SIG-M5 treated with dmso at 0.1 percent for 504 hours (cell line): Measurements from ENCODE around the gene ZNF821.
"Not testable (repeated sequence)": the region's sequence is repeated elsewhere in the genome, so short reads cannot be mapped to it uniquely, and the experiment has no call there.

Experiments
- DNase-seq: peaks from one replicate; lab custom pipeline; 2025; ENCODE audit not compliant: unreplicated experiment; lab: John Stamatoyannopoulos, UW

Gene ZNF821

DNA sequence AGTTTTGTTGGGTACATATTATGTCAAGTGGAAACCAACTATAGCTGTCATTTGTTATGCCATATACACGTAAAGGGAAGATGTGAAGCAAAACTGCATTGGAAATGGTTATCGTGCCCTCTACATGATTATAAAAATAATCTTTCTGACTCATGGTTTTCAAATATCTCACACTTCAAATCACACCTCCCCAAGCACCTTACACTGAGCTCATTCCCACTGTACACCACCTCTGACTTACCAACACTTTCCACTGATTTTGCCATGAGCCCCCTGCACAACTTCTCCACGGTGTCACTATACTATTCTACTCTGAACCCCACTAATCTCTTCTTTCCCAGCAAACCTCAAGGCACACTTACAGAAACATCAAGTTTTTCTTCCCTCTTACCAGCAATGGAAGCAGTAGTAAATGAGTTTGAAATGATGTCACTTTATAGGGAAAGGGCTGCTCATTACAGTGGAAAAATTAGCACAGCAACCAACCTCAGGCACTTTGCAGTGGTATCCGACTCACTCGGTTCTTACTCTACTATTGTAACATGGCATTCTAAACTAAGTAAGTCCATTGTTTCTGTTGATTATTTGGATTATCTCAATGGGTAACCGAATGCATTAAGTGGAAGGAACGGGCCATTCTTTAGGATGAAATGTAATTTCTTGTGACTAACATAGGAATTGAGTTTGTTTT, 18.7 kb downstream of the ZNF821 start:
- DNase-seq, result no peak

GRCh38 chr16:71863995-71864394, 20.0 kb downstream of the ZNF821 start:
- DNase-seq, result no peak

- DNase-seq, result no peak
These were observed 24.0 kb downstream of the ZNF821 start for GRCh38 chr16:71859762-71860521.

DNA sequence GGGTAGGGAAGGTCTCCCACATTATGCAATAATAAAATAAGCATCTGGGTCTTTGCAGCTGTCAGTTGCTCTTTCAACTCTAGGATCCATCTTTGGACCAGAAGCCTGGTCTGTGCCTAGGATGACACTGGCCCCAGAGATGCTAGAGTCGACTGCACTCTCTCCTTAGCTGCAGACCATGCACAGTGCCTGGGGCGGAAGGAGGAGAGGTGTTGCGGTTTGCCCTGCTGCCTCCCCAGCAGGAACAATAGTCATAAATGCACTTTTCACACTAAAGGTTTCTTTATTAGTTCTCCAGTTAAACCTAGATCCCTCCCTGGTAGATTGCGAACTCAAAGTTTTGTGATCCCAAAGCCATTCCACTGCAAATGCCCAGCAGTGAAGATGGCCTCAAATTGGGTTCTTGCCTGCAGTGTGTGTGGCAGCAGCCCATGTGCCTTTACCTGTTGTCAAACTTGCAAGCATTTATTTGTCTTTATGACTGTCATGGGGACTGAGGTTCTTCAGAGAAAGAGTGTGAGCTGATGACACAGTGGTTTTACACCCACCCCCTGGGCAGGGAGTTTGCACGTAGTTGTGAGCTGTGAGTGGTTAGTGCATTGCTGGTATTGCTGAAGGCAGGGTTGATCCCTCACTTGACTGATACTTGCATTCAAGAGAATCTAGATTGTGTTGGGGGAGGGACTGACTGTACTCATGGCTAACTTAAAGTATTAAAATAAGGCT, 27.9 kb downstream of the ZNF821 start:
- no peak for DNase-seq

GRCh38 chr16:71854369-71854948, 29.5 kb downstream of the ZNF821 start:
- no peak for DNase-seq

DNA sequence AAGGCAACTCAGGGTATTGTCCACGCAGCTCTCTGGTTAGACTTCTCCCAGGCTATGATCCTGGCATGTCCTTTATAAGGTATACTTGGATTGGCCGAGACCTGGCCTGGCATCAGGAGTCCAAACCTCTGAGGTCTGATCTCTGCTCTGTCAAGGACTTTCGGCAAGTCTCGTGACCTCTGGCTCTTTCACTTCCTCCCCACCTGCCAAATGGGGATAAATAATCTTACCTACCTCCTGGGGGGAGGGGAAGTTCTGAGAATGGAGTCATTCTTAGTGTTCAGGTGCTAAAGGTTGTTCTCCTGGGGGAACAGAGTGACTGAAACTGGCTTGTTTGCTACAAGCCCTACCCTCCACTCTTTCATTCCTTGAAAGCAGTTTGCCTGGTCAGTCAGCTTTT, 30.6 kb downstream of the ZNF821 start:
- no peak for DNase-seq

GRCh38 chr16:71852561-71852960, 31.4 kb downstream of the ZNF821 start:
- DNase-seq, result no peak

DNA sequence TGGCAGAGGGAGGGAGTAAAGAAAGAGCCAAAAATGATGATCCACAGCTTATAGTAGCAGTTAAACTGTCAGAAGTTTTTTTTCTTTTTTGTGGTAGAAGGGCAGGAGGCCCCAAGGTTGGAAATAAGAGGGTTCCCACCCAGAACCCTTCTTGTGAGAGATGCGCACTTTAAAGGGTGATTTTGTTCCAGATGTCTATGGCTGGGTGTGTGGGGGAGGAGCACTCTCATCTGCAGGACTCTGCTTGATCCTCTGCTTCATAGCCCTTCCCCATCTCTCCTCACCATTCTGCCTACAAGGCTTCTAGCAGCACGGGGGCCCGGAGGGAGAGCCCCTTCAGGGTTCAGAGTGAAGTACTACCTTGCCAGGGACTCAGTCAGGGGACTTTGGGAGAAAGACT, 31.8 kb downstream of the ZNF821 start:
- no peak for DNase-seq

GRCh38 chr16:71851746-71852145, 32.2 kb downstream of the ZNF821 start:
- DNase-seq, result no peak

DNA sequence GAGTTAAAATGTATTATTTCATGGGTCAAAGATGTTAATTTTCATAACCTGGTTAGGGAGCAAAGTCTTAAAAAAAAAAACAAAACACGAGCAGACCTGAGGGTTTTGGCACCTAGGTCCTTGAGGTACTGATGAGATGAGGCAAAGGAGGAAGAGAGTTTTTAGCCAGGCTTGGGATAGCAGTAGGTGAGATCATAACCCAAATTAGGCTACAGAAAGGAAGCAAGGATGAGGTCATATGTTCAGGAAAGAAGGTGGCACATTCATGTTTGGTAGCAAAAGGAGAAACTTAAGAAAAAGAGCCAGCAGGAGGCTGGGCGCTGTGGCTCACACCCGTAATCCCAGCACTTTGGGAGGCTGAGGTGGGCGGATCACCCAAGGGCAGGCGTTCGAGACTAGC, 35.4 kb downstream of the ZNF821 start:
- no peak for DNase-seq

DNA sequence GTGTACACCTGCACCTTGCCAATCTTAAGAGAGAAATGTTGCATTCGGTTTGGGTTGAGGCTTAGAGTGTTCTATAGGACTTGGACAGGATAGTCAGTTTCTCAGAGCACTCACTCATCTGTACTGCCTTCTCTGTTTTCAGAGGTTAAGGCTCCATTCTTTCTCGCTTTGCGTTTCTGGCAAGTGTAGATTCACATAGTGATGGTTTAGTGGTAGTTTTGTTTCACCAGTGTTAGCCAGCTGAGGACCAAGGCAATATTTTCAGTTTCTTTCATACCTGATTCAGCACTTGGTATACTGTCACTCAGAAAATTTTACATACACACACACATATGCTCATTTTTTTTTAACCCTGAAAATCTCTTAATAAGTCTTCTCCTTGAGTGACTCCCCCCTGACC, 36.9 kb downstream of the ZNF821 start:
- no peak for DNase-seq

DNA sequence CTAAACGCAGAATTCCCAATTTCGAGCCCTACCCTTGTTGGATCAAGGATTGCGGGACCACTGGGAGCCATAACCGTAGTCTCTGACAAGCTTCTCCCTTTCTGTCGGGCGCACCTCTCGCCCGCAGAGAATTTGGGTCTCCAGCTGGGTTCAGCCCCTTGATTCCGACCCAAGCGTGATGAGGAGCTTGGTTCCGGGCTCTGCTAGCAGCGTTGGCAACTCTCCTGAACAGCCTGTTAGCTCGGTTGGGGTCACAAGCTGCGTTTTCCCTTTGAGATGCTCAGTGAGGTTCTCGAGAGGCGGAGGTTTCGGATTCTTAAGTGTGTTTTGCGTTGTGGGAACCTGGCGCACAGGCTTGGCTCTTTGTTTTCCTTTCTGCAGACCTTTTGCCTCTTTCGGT, 37.6 kb downstream of the ZNF821 start:
- DNase-seq, result peak; percentile 3

GRCh38 chr16:71845639-71846430, 38.1 kb downstream of the ZNF821 start, which contains the start of gene ATXN1L:
ATXN1L (plus strand) TSS chr16:71845976; CDS start chr16:71849741, 3,765 bp downstream.
- DNase-seq, result peak; percentile 88

- DNase-seq, result no peak
These were observed 40.4 kb downstream of the ZNF821 start for GRCh38 chr16:71843572-71843971.

- no peak for DNase-seq
These were observed 43.9 kb downstream of the ZNF821 start for GRCh38 chr16:71840052-71840451.

DNA sequence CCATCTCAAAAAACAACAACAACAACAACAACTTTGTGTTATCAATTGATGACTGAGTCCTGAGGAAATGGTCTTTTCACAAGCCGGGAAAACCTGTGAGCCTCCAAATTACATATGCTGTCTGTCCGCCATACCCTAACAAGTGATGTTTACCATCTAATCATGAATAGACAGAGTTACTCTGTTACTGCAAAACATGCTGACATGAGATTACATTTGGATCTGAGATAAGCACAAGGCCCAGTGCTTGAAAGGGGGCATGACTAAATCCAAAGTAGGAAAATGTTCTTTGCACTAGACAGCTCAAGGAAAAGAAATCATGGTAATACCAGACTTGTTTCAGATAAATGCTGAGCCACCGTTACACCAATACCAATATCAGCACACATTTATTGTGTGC, 46.8 kb downstream of the ZNF821 start:
- no peak for DNase-seq

DNA sequence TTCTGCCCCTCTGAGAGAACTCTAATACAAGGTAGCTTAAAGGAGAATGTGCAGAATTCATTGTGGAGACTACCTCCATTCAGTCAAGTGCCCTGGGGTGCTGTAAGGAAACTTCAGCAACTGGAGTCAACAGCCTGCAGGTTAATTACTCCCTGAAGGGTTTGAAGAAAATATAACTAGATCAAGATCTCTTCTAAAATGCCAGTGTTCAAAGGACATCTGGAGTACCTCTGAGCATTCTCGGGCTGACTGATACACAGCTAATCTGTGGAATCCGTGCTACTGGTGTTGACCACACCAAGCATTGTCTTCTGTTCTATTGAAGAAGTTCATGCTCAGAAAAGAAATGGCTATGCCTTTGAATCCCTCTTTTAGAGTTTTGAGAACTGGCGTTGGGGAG, 49.7 kb downstream of the ZNF821 start:
- DNase-seq, result no peak

GRCh38 chr16:71832112-71832511, 51.9 kb downstream of the ZNF821 start:
- not testable (repeated sequence) for DNase-seq

GRCh38 chr16:71831698-71832097, 52.3 kb downstream of the ZNF821 start:
- not testable (repeated sequence) for DNase-seq

DNA sequence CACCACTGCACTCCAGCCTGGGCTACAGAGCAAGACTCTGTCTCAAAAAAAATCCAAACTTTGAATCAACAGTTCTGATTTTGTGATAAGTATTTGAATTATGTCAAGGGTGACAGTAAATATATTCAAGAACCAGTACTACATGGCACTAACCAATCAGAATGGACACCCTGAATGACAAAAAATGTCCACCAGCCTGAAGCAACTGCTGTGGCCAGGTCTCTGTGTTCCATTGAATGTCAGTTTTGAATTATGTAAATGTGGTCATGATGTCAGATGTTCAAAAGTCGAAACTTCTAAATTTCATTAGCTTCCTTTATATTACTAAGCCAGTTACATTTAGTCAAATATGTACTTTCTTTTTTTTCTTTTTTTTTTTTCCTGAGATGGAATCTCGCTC, 53.6 kb downstream of the ZNF821 start:
- peak; percentile 6 for DNase-seq

GRCh38 chr16:71826533-71827017, 57.4 kb downstream of the ZNF821 start:
- DNase-seq, result no peak
